ENCODE measurements around the gene MAML3.

MAML3 gene

GRCh38 chr4:139851133-139851532, 302.9 kb downstream of the MAML3 start:
- DNase-seq (ENCODE audit: extremely low read depth in 1 of 2, low read depth in 1 of 2): no peak

GRCh38 chr4:139849219-139849618, 304.8 kb downstream of the MAML3 start:
- DNase-seq (ENCODE audit: extremely low read depth in 1 of 2, low read depth in 1 of 2): no peak

- DNase-seq (ENCODE audit: extremely low read depth in 1 of 2, low read depth in 1 of 2): no peak
Measured at GRCh38 chr4:139848028-139848427, 306.0 kb downstream of the MAML3 start.

GRCh38 chr4:139847602-139848001, 306.4 kb downstream of the MAML3 start:
- no peak for DNase-seq (ENCODE audit: extremely low read depth in 1 of 2, low read depth in 1 of 2)

- DNase-seq (ENCODE audit: extremely low read depth in 1 of 2, low read depth in 1 of 2): no peak
Measured at GRCh38 chr4:139846766-139847165, 307.2 kb downstream of the MAML3 start.

GRCh38 chr4:139845453-139846093, 308.4 kb downstream of the MAML3 start:
- no peak for DNase-seq (ENCODE audit: extremely low read depth in 1 of 2, low read depth in 1 of 2)

GRCh38 chr4:139844459-139845036, 309.4 kb downstream of the MAML3 start:
- no peak for DNase-seq (ENCODE audit: extremely low read depth in 1 of 2, low read depth in 1 of 2)

- no peak for DNase-seq (ENCODE audit: extremely low read depth in 1 of 2, low read depth in 1 of 2)
Measured at GRCh38 chr4:139844057-139844456, 309.9 kb downstream of the MAML3 start.

GRCh38 chr4:139843641-139844040, 310.3 kb downstream of the MAML3 start:
- DNase-seq (ENCODE audit: extremely low read depth in 1 of 2, low read depth in 1 of 2): no peak

GRCh38 chr4:139841464-139842195, 312.4 kb downstream of the MAML3 start:
- DNase-seq (ENCODE audit: extremely low read depth in 1 of 2, low read depth in 1 of 2): peak in 1 of 2 donors; percentile 1

GRCh38 chr4:139840773-139841172, 313.2 kb downstream of the MAML3 start:
- DNase-seq (ENCODE audit: extremely low read depth in 1 of 2, low read depth in 1 of 2): no peak

- no peak for DNase-seq (ENCODE audit: extremely low read depth in 1 of 2, low read depth in 1 of 2)
Measured at GRCh38 chr4:139839403-139840031, 314.5 kb downstream of the MAML3 start.

GRCh38 chr4:139838811-139839210, 315.2 kb downstream of the MAML3 start:
- DNase-seq (ENCODE audit: extremely low read depth in 1 of 2, low read depth in 1 of 2): no peak

- no peak for DNase-seq (ENCODE audit: extremely low read depth in 1 of 2, low read depth in 1 of 2)
Measured at GRCh38 chr4:139834981-139835391, 319.0 kb downstream of the MAML3 start.

GRCh38 chr4:139834226-139834662, 319.7 kb downstream of the MAML3 start:
- no peak for DNase-seq (ENCODE audit: extremely low read depth in 1 of 2, low read depth in 1 of 2)

GRCh38 chr4:139833151-139833910, 320.7 kb downstream of the MAML3 start:
- DNase-seq (ENCODE audit: extremely low read depth in 1 of 2, low read depth in 1 of 2): no peak

GRCh38 chr4:139828966-139829664, 324.9 kb downstream of the MAML3 start:
- no peak for DNase-seq (ENCODE audit: extremely low read depth in 1 of 2, low read depth in 1 of 2)

GRCh38 chr4:139826426-139826825, 327.6 kb downstream of the MAML3 start:
- no peak for DNase-seq (ENCODE audit: extremely low read depth in 1 of 2, low read depth in 1 of 2)

GRCh38 chr4:139825523-139826014, 328.4 kb downstream of the MAML3 start:
- DNase-seq (ENCODE audit: extremely low read depth in 1 of 2, low read depth in 1 of 2): no peak

- no peak for DNase-seq (ENCODE audit: extremely low read depth in 1 of 2, low read depth in 1 of 2)
Measured at GRCh38 chr4:139824882-139825522, 329.0 kb downstream of the MAML3 start.
